ENCODE results near the gene GPD2. TPM values are rescaled to one million over a fixed set of nuclear protein-coding genes. Genes with fewer than 3 reads are reported as not detected.

The GPD2 gene
- total RNA-seq, 2 experiments from 2014 or later: 33.5 to 40.9 TPM

- Mint-ChIP-seq H3K27me3 (no peaks in the 10 kb centered on the region), H3K4me1 (ENCODE audit: low read depth) (peaks cover 2% of the 10 kb centered on the region), H3K36me3 (ENCODE audit: low read depth) (no peaks in the 10 kb centered on the region), H3K4me3 (no peak overlapping the region), H3K9me3 (no peaks in the 10 kb centered on the region), H3K27ac (no peak overlapping the region)
- intact Hi-C loops (cut with micrococcal nuclease): loop anchor here (10.0 kb wide), 1 partner anchor 395 kb away; no protein-coding TSS in a partner anchor
- DNase-seq (no peak), ATAC-seq (no peak)
- POLR2A ChIA-PET: interaction anchor here (1.5 to 2.1 kb wide), 2 partner anchors 249 to 256 kb away, joined by 3 to 7 read pairs; no protein-coding TSS in a partner anchor
- TF ChIP-seq CTCF (IDR thresholded peaks at IDR 0.05): no peak
- CTCF ChIA-PET: interaction anchor here (0.8 to 5.5 kb wide), 32 partner anchors 10 to 1211 kb away, joined by 3 to 33 read pairs (median 6); no protein-coding TSS in a partner anchor
Measured at GRCh38 chr2:156590085-156590739, 154.0 kb downstream of the GPD2 start.

- peaks cover 2% of the 10 kb centered on the region for H3K4me1 Mint-ChIP-seq (ENCODE audit: low read depth)
- CTCF ChIA-PET: no interaction called here
- no peak for TF ChIP-seq CTCF (IDR thresholded peaks at IDR 0.05)
- DNase-seq (no peak), ATAC-seq (no peak)
- intact Hi-C loops (cut with micrococcal nuclease): loop anchor here (10.0 kb wide), 1 partner anchor 398 kb away; no protein-coding TSS in a partner anchor
- POLR2A ChIA-PET: no interaction called here
- no peak overlapping the region for H3K4me3 Mint-ChIP-seq
- peaks cover 6% of the 10 kb centered on the region for H3K27me3 Mint-ChIP-seq
- H3K36me3 Mint-ChIP-seq (ENCODE audit: low read depth): no peaks in the 10 kb centered on the region
- H3K9me3 Mint-ChIP-seq: no peaks in the 10 kb centered on the region
- no peak overlapping the region for H3K27ac Mint-ChIP-seq
Measured at GRCh38 chr2:156592809-156593593, 156.8 kb downstream of the GPD2 start.

- no peak for TF ChIP-seq CTCF (IDR thresholded peaks at IDR 0.05)
- intact Hi-C loops (cut with micrococcal nuclease): loop anchor here (10.0 kb wide), 1 partner anchor 399 kb away; no protein-coding TSS in a partner anchor
- no peak overlapping the region for H3K4me3 Mint-ChIP-seq
- H3K4me1 Mint-ChIP-seq (ENCODE audit: low read depth): peaks cover 2% of the 10 kb centered on the region
- ATAC-seq (no peak), DNase-seq (no peak)
- ChIA-PET POLR2A (no interaction called here), CTCF (no interaction called here)
- no peak overlapping the region for H3K27ac Mint-ChIP-seq
- H3K36me3 Mint-ChIP-seq (ENCODE audit: low read depth): no peaks in the 10 kb centered on the region
- peaks cover 6% of the 10 kb centered on the region for H3K27me3 Mint-ChIP-seq
- no peaks in the 10 kb centered on the region for H3K9me3 Mint-ChIP-seq
Measured at GRCh38 chr2:156593594-156593921, 157.4 kb downstream of the GPD2 start.

- intact Hi-C loops (cut with micrococcal nuclease): loop anchor here (10.0 kb wide), 1 partner anchor 404 kb away; no protein-coding TSS in a partner anchor
Measured at GRCh38 chr2:156598563-156598962, 162.4 kb downstream of the GPD2 start.

More at GRCh38 chr2:156598563-156598962, 162.4 kb downstream of the GPD2 start:
- Mint-ChIP-seq H3K4me1 (ENCODE audit: low read depth) (no peaks in the 10 kb centered on the region), H3K9me3 (no peaks in the 10 kb centered on the region), H3K36me3 (ENCODE audit: low read depth) (no peaks in the 10 kb centered on the region), H3K27ac (no peak overlapping the region), H3K27me3 (peaks cover 8% of the 10 kb centered on the region), H3K4me3 (no peak overlapping the region)
- no peak for TF ChIP-seq CTCF (IDR thresholded peaks at IDR 0.05)
- ATAC-seq (no peak), DNase-seq (no peak)
- CTCF ChIA-PET: no interaction called here
- POLR2A ChIA-PET: no interaction called here
